Measurements from ENCODE around the gene DDX3X. TPM values are rescaled to one million over a fixed set of nuclear protein-coding genes. Genes with fewer than 3 reads are reported as not detected.
"Not testable (repeated sequence)": the region's sequence is repeated elsewhere in the genome, so short reads cannot be mapped to it uniquely, and the experiment has no call there.

Gene DDX3X
- total and polyA plus RNA-seq, 2 of the 4 experiments (the other 2 are of a cell fraction), result 64.8 to 229 TPM

DNA sequence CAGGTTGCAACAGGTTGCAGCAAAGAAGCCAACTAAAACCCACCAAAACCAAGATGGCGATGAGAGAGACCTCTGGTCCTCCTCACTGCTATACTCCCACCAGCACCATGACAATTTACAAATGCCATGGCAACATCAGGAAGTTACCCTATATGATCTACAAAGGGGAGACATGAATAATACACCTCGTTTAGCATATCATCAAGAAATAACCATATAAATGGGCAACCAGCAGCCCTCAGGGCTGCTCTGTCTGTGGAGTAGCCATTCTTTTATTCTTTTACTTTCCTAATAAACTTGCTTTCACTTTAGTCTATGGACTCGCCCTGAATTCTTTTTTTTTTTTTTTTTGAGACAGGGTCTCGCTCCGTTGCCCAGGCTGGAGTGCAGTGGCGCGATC, 56.6 kb downstream of the DDX3X start:
- H2AFZ ChIP-seq (replicated peaks; ENCODE audit: low read length, poor library complexity); H3K9me1 ChIP-seq (ENCODE audit: insufficient read depth, low read length); H4K5ac ChIP-seq (ENCODE audit: low read depth, low read length); H3K27ac ChIP-seq (ENCODE audit: insufficient read depth, low read length); H4K20me1 ChIP-seq (ENCODE audit: insufficient read depth, low read length); H3K4me1 ChIP-seq (ENCODE audit: control insufficient read depth, insufficient read depth, low read length); H2BK5ac ChIP-seq (ENCODE audit: low read depth, low read length, poor library complexity, severe bottlenecking); H3K9ac ChIP-seq (ENCODE audit: low read depth, low read length); H3K4me2 ChIP-seq (ENCODE audit: low read depth, low read length); H2BK20ac ChIP-seq (ENCODE audit: low read depth, low read length); H2BK120ac ChIP-seq (ENCODE audit: low read depth, low read length); H4K91ac ChIP-seq (ENCODE audit: insufficient read depth, low read depth, low read length); H2AK5ac ChIP-seq (ENCODE audit: low read depth, low read length); DNase-seq; in situ Hi-C loops (cut with MboI; ENCODE audit: low sequenced_read_pairs); H2AK9ac ChIP-seq (replicated peaks; ENCODE audit: low read depth, low read length, poor library complexity); H3K36me3 ChIP-seq (ENCODE audit: control insufficient read depth, insufficient read depth, low read length); H3K14ac ChIP-seq (replicated peaks; ENCODE audit: low read depth, low read length); H3K79me1 ChIP-seq (ENCODE audit: low read depth in 1 of 2, low read length in 2 of 2); ATAC-seq (ENCODE audit: low read depth); dilution Hi-C loops (cut with HindIII; ENCODE audit: low sequenced_read_pairs, unreplicated experiment); BruUV-seq (replicated peaks); H3K4ac ChIP-seq (ENCODE audit: low read depth, low read length); H3K56ac ChIP-seq (ENCODE audit: extremely low read depth, insufficient read depth, low read length); H3K23ac ChIP-seq (ENCODE audit: low read depth, low read length); H2BK15ac ChIP-seq (ENCODE audit: low read depth, low read length); H3K4me3 ChIP-seq (ENCODE audit: insufficient read depth, low read depth, low read length); POLR2A ChIA-PET (ENCODE audit: unreplicated experiment); CTCF ChIA-PET; H3K9me3 ChIP-seq (ENCODE audit: control insufficient read depth, insufficient read depth, low read length); H3K27me3 ChIP-seq (ENCODE audit: control insufficient read depth, insufficient read depth, low read length); H4K8ac ChIP-seq (ENCODE audit: low read depth in 2 of 2, low read length in 2 of 2); H3K18ac ChIP-seq (ENCODE audit: low read depth, low read length); intact Hi-C loops (cut with micrococcal nuclease): not testable (repeated sequence)
- WGBS, 2 experiments (ENCODE audit: extremely low coverage in 2 of 2, insufficient read length in 1 of 2), result 80% methylated on average over 2 of the region's 7 CpGs; no CpG with 5 or more reads in 1 of the 2 experiments

Data from IMR-90 (cell line).